Mucosa of descending colon (tissue), 3 donors: ENCODE measurements around the gene VCAM1. TPM values are rescaled to one million over a fixed set of nuclear protein-coding genes. Genes with fewer than 3 reads are reported as not detected.
A peak's percentile ranks its signal among the peaks of the same experiment; 100 is the strongest.
"Not testable (repeated sequence)": the region's sequence is repeated elsewhere in the genome, so short reads cannot be mapped to it uniquely, and the experiment has no call there.

Experiments
- ATAC-seq: fragments of 200-7000 bp; cut with Tn5 transposase; one replicate; pipeline ENCODE4 v1.9.1; 2020; ENCODE audit warnings: mild to moderate bottlenecking, moderate library complexity
- DNase-seq, 3 donors: peaks; one replicate each; pipeline ENCODE4 v3.0.0-alpha.2; 2020
- H3K36me3 ChIP-seq: fragments of 200-600 bp; one replicate; pipeline ENCODE4 v1.8.0; 2021; ENCODE audit warnings: low read depth, mild to moderate bottlenecking
- H3K4me1 ChIP-seq: fragments of 200-600 bp; one replicate; pipeline ENCODE4 v1.8.0; 2021; ENCODE audit warnings: low read depth, mild to moderate bottlenecking
- H3K4me3 ChIP-seq: fragments of 200-600 bp; one replicate; pipeline ENCODE4 v1.8.0; 2021; ENCODE audit warnings: mild to moderate bottlenecking
- H3K9me3 ChIP-seq: fragments of 200-600 bp; one replicate; pipeline ENCODE4 v1.8.0; 2021; ENCODE audit warnings: mild to moderate bottlenecking
- CTCF ChIP-seq: fragments of 200-600 bp; IDR thresholded peaks from one replicate; pipeline ENCODE4 v1.8.0; 2022; ENCODE audit warnings: antibody characterized with exemption, mild to moderate bottlenecking
- intact Hi-C, 2 donors: fragments of 100-400 bp; cut with DNase I in 1 of 2; cut with micrococcal nuclease in 1 of 2; formaldehyde crosslinking; loops; one replicate each; pipeline versions ENCODE4 v1.11.0 to v1.11.1; 2022; cut with DNase I, micrococcal nuclease
- total RNA-seq, 3 donors: library from RNA; stranded (reverse); fragmentation: NEBNext Ultra II Directional in 2 of 3; extraction: Animal tissue kit (Norgen Biotek cat#: 25700) in 2 of 3; gene quantifications; one replicate each; pipeline versions ENCODE4 v1.2.1 to v1.2.4, GENCODE V29; 2021 to 2023
- donor health status: DM: no; HTN: no; CAD: no; lungs with moderate emphysema.
- donor health status: DM: no; HTN: no; CAD: no.
- donor health status: DM: no; HTN: yes; CAD: no.

VCAM1 gene
- total RNA-seq, 3 donors from 2014 or later, result 4.0 to 9.4 (median 6.5) TPM

- Histone ChIP-seq H3K4me3 (no peak overlapping the region), H3K4me1 (no peaks in the 10 kb centered on the region), H3K36me3 (no peaks in the 10 kb centered on the region), H3K9me3 (no peaks in the 10 kb centered on the region)
- intact Hi-C loops, result no loop called here
- TF ChIP-seq CTCF, result no peak
- ATAC-seq (no peak), DNase-seq (no peak)
Observed at GRCh38 chr1:100708476-100709062, 11.0 kb upstream of the VCAM1 start.

- Histone ChIP-seq H3K4me3 (no peak overlapping the region), H3K9me3 (no peaks in the 10 kb centered on the region), H3K36me3 (no peaks in the 10 kb centered on the region), H3K4me1 (no peaks in the 10 kb centered on the region)
- DNase-seq, result no peak
- no peak for TF ChIP-seq CTCF
- ATAC-seq, result no peak
- intact Hi-C loops, result no loop called here
Observed at GRCh38 chr1:100710906-100711682, 8.4 kb upstream of the VCAM1 start.

GRCh38 chr1:100713027-100713426 is 6.5 kb upstream of the VCAM1 start:
- H3K36me3 ChIP-seq, H3K4me1 ChIP-seq, H3K4me3 ChIP-seq, H3K9me3 ChIP-seq, intact Hi-C loops: not testable (repeated sequence)
- ATAC-seq (peak; percentile 38), DNase-seq (peak; percentile 25 to 50 (median 30))

GRCh38 chr1:100713626-100714025 is 5.9 kb upstream of the VCAM1 start:
- H3K9me3 ChIP-seq, result no peaks in the 10 kb centered on the region
- H3K4me1 ChIP-seq, result no peaks in the 10 kb centered on the region
- no peaks in the 10 kb centered on the region for H3K36me3 ChIP-seq
- no peak for DNase-seq
- intact Hi-C loops, result no loop called here
- ATAC-seq, result no peak
- no peak for TF ChIP-seq CTCF
- H3K4me3 ChIP-seq, result no peak overlapping the region

GRCh38 chr1:100714599-100714998 is 4.9 kb upstream of the VCAM1 start:
- Histone ChIP-seq H3K36me3 (no peaks in the 10 kb centered on the region), H3K4me1 (no peaks in the 10 kb centered on the region), H3K4me3 (no peak overlapping the region), H3K9me3 (no peaks in the 10 kb centered on the region)
- DNase-seq (no peak), ATAC-seq (no peak)
- no peak for TF ChIP-seq CTCF
- intact Hi-C loops, result no loop called here

- ATAC-seq, result no peak
- H3K4me3 ChIP-seq, result no peak overlapping the region
- DNase-seq, result no peak
- no peaks in the 10 kb centered on the region for H3K9me3 ChIP-seq
- intact Hi-C loops, result no loop called here
- no peaks in the 10 kb centered on the region for H3K36me3 ChIP-seq
- H3K4me1 ChIP-seq, result no peaks in the 10 kb centered on the region
- no peak for TF ChIP-seq CTCF
Observed at GRCh38 chr1:100717218-100717617, 2.3 kb upstream of the VCAM1 start.
